HCT116 (cell line): ENCODE results near the gene TTC27. TPM values are rescaled to one million over a fixed set of nuclear protein-coding genes. Genes with fewer than 3 reads are reported as not detected.

Experiments used
- ATAC-seq: fragments of 200-7000 bp; cut with Tn5 transposase; 2 replicates; pipeline ENCODE4 v1.9.1; 2020; ENCODE audit warnings: mild to moderate bottlenecking, moderate library complexity
- BruUV-seq: library from RNA; stranded (reverse); fragments of 400-500 nt; replicated peaks from 2 replicates; lab custom pipeline; 2021; lab: Mats Ljungman, UMichigan
- CTCF ChIA-PET: fragments of 300-600 bp; sonication (Branson Sonifier 250); formaldehyde crosslinking; loops from one replicate; lab custom pipeline; 2021; ENCODE audit warnings: antibody characterized with exemption; lab: Charles Lee
- POLR2A ChIA-PET: fragments of 300-600, 350-600 bp; sonication (Branson Sonifier 250); formaldehyde crosslinking; loops from one replicate; lab custom pipeline; 2021; ENCODE audit warnings: antibody characterized with exemption; lab: Charles Lee
- RAD21 ChIA-PET, 2 experiments: fragments of 300-600 bp; sonication (Branson Sonifier 250); formaldehyde crosslinking; loops; one replicate each; lab custom pipeline; 2023; ENCODE audit warnings: low total read pairs in 2 of 2; ENCODE audit not compliant: uncharacterized antibody in 2 of 2, unreplicated experiment in 2 of 2, low non-redundant PET in 1 of 2; lab: Charles Lee
- DNase-seq: peaks from one replicate; pipeline ENCODE4 v3.0.0-alpha.2; 2010; ENCODE audit warnings: low read depth, low spot score
- H2AFZ ChIP-seq: fragments of 200-600 bp; shearing (Covaris generic), sonication (generic); 2 replicates; pipeline ENCODE4 v1.6.1; 2017; ENCODE audit warnings: low read depth, mixed run types, mixed read lengths, antibody characterized with exemption, low read length; ENCODE audit not compliant: poor library complexity, severe bottlenecking
- H3K27ac ChIP-seq: 2 replicates; pipeline ENCODE4 v1.5.1; 2012; ENCODE audit warnings: low read depth, low read length
- H3K27me3 ChIP-seq: fragments of 200-600 bp; sonication (generic); 2 replicates; pipeline ENCODE4 v1.6.1; 2016; ENCODE audit warnings: mixed run types, low read length, mixed read lengths; ENCODE audit not compliant: insufficient read depth
- H3K36me3 ChIP-seq, 2 experiments: fragments of 200-500 bp in 1 of 2; fragments of 200-600 bp in 1 of 2; sonication (Bioruptor generic) in 1 of 2; sonication (generic) in 1 of 2; 2 replicates each; pipeline versions ENCODE4 v1.5.1 to v1.6.1; 2014 to 2016; ENCODE audit warnings: low read length in 2 of 2, inconsistent platforms in 1 of 2, mixed read lengths in 1 of 2, mixed run types in 1 of 2; ENCODE audit not compliant: insufficient read depth in 2 of 2, control insufficient read depth in 1 of 2
- H3K4me1 ChIP-seq, 2 experiments: fragments of 200-600 bp in 1 of 2; sonication (generic) in 1 of 2; 2 replicates each; pipeline versions ENCODE4 v1.5.1 to v1.6.1; 2012 to 2017; ENCODE audit warnings: low read length in 2 of 2, inconsistent platforms in 1 of 2, mild to moderate bottlenecking in 1 of 2, mixed read lengths in 1 of 2, mixed run types in 1 of 2, moderate library complexity in 1 of 2; ENCODE audit not compliant: insufficient read depth in 2 of 2, control insufficient read depth in 1 of 2
- H3K4me2 ChIP-seq: fragments of 200-600 bp; sonication (generic); 2 replicates; pipeline ENCODE4 v1.6.1; 2017; ENCODE audit warnings: mixed run types, low read length, mixed read lengths
- H3K4me3 ChIP-seq, 2 experiments: fragments of 200-600 bp in 1 of 2; sonication (generic) in 1 of 2; replicated peaks in 1 of 2; 2 replicates each; pipeline ENCODE4 v1.5.1; 2011 to 2016; ENCODE audit warnings: low read length in 2 of 2, control low read depth in 1 of 2, low read depth in 1 of 2, mild to moderate bottlenecking in 1 of 2, mixed read lengths in 1 of 2, mixed run types in 1 of 2
- H3K79me2 ChIP-seq: fragments of 200-600 bp; sonication (generic); 2 replicates; pipeline ENCODE4 v1.6.1; 2017; ENCODE audit warnings: mild to moderate bottlenecking, mixed run types, low read length, moderate library complexity, mixed read lengths; ENCODE audit not compliant: insufficient read depth
- H3K9ac ChIP-seq: fragments of 200-600 bp; sonication (generic); 2 replicates; pipeline ENCODE4 v1.6.1; 2016; ENCODE audit warnings: low read length, mixed read lengths
- H3K9me2 ChIP-seq: fragments of 200-600 bp; sonication (generic), shearing (Covaris generic); 2 replicates; pipeline ENCODE4 v1.6.1; 2017; ENCODE audit warnings: mixed run types, mild to moderate bottlenecking, moderate library complexity; ENCODE audit not compliant: insufficient read depth
- H3K9me3 ChIP-seq, 2 experiments: fragments of 200-500 bp in 1 of 2; fragments of 200-600 bp in 1 of 2; sonication (Bioruptor generic) in 1 of 2; sonication (generic) in 1 of 2; 2 replicates each; pipeline ENCODE4 v1.6.1; 2014 to 2017; ENCODE audit warnings: low read length in 2 of 2, mixed read lengths in 2 of 2, inconsistent platforms in 1 of 2, low read depth in 1 of 2, mild to moderate bottlenecking in 1 of 2, mixed run types in 1 of 2, moderate library complexity in 1 of 2; ENCODE audit not compliant: control insufficient read depth in 1 of 2, insufficient read depth in 1 of 2
- H4K20me1 ChIP-seq: fragments of 200-600 bp; sonication (generic), shearing (Covaris generic); 2 replicates; pipeline ENCODE4 v1.6.1; 2017; ENCODE audit warnings: mixed run types, mild to moderate bottlenecking, moderate library complexity; ENCODE audit not compliant: insufficient read depth
- CBX3 ChIP-seq: IDR thresholded peaks from 2 replicates; pipeline ENCODE4 v1.6.1; 2012; ENCODE audit warnings: low read depth
- EGR1 ChIP-seq: IDR thresholded peaks from 2 replicates; pipeline ENCODE4 v1.6.1; 2012; ENCODE audit warnings: low read depth
- ELF1 ChIP-seq: IDR thresholded peaks from 2 replicates; pipeline ENCODE4 v1.6.1; 2012; ENCODE audit warnings: low read depth, borderline replicate concordance
- EZH2 ChIP-seq: fragments of 200-600 bp; sonication (generic); IDR thresholded peaks from 2 replicates; pipeline ENCODE4 v1.6.1; 2017; ENCODE audit warnings: antibody characterized with exemption, mixed run types
- EZH2phosphoT487 ChIP-seq: fragments of 200-600 bp; IDR thresholded peaks from 2 replicates; pipeline ENCODE4 v1.6.1; 2018; ENCODE audit warnings: antibody characterized with exemption, borderline replicate concordance
- FOSL1 ChIP-seq: IDR thresholded peaks from 2 replicates; pipeline ENCODE4 v1.6.1; 2012; ENCODE audit warnings: low read depth
- JUND ChIP-seq: IDR thresholded peaks from 2 replicates; pipeline ENCODE4 v1.6.1; 2012
- POLR2AphosphoS5 ChIP-seq: IDR thresholded peaks from 2 replicates; pipeline ENCODE4 v1.6.1; 2011; ENCODE audit warnings: mild to moderate bottlenecking, low read depth, low read length, moderate library complexity
- RAD21 ChIP-seq: IDR thresholded peaks from 2 replicates; pipeline ENCODE4 v1.6.1; 2012; ENCODE audit warnings: low read depth, mild to moderate bottlenecking
- REST ChIP-seq: IDR thresholded peaks from 2 replicates; pipeline ENCODE4 v1.6.1; 2012; ENCODE audit warnings: low read depth
- SIN3A ChIP-seq: IDR thresholded peaks from 2 replicates; pipeline ENCODE4 v1.6.1; 2012; ENCODE audit warnings: low read depth
- SRF ChIP-seq: IDR thresholded peaks from 2 replicates; pipeline ENCODE4 v1.6.1; 2012; ENCODE audit warnings: low read depth
- YY1 ChIP-seq: IDR thresholded peaks from 2 replicates; pipeline ENCODE4 v1.6.1; 2011; ENCODE audit warnings: low read length, low read depth, moderate library complexity, mild to moderate bottlenecking; ENCODE audit not compliant: insufficient replicate concordance; ENCODE audit errors: extremely low read depth
- intact Hi-C: fragments of 100-400 bp; cut with micrococcal nuclease; formaldehyde crosslinking; loops from 2 replicates; pipeline ENCODE4 v1.10.0; 2022
- total RNA-seq: library from RNA; stranded (reverse); gene quantifications from one replicate; pipeline ENCODE4 v1.2.1, GENCODE V29; 2021; ENCODE audit not compliant: unreplicated experiment

TTC27 gene
- total RNA-seq, 1 experiment from 2014 or later = 24.4 TPM

- no peak for DNase-seq
- no peak overlapping the region for H3K27ac ChIP-seq
- ChIA-PET CTCF (no interaction called here), RAD21 (no interaction called here), POLR2A (no interaction called here)
- no peaks in the 10 kb centered on the region for H3K79me2 ChIP-seq
- intact Hi-C loops = no loop called here
- no peaks in the 10 kb centered on the region for H3K4me1 ChIP-seq
- H3K9ac ChIP-seq = no peak overlapping the region
- no peaks in the 10 kb centered on the region for H3K27me3 ChIP-seq
- TF ChIP-seq SRF = no peak
- no peak for TF ChIP-seq REST
- no peak for TF ChIP-seq JUND
- no peak for TF ChIP-seq FOSL1
- no peak for TF ChIP-seq CBX3
- TF ChIP-seq SIN3A = no peak
- TF ChIP-seq EZH2 = no peak
- no peak for TF ChIP-seq YY1
- no peak for TF ChIP-seq EGR1
- H3K4me3 ChIP-seq = no peak overlapping the region
- H3K9me2 ChIP-seq = no peaks in the 10 kb centered on the region
- no peak overlapping the region for H2AFZ ChIP-seq
- BruUV-seq = no TSS peak
- no peak for ATAC-seq
- H3K9me3 ChIP-seq = no peaks in the 10 kb centered on the region
- H4K20me1 ChIP-seq = no peaks in the 10 kb centered on the region
- H3K36me3 ChIP-seq = no peaks in the 10 kb centered on the region
- no peak overlapping the region for H3K4me2 ChIP-seq
These were observed 117.8 kb downstream of the TTC27 start for GRCh38 chr2:32745675-32746074.

DNA sequence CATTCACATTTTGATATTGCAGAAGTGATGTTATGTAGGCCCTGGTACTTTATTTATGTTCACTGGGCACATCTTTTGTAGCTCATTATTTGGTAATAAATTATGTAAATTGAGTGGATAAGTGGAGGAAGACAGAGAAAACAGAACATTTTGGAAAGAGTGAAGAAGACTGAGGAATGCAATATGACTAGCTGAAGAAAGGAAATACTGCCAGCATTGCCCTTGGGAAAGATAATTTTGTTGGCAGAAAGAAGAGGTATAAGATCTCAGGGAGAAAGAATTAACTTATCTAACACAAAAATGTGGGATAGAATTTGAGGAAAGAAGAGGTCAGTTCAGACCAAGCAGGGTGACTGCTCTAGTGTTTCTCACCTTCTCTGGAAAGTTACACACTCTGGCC, 118.8 kb downstream of the TTC27 start:
- RAD21 ChIA-PET = no interaction called here
- intact Hi-C loops = no loop called here
- Histone ChIP-seq H3K4me2 (no peak overlapping the region), H2AFZ (no peak overlapping the region), H3K9me3 (no peaks in the 10 kb centered on the region), H3K27ac (no peak overlapping the region), H3K9ac (no peak overlapping the region), H3K4me3 (no peak overlapping the region), H3K36me3 (no peaks in the 10 kb centered on the region), H4K20me1 (no peaks in the 10 kb centered on the region), H3K9me2 (no peaks in the 10 kb centered on the region), H3K79me2 (no peaks in the 10 kb centered on the region), H3K27me3 (no peaks in the 10 kb centered on the region), H3K4me1 (no peaks in the 10 kb centered on the region)
- POLR2A ChIA-PET = no interaction called here
- CTCF ChIA-PET = no interaction called here
- DNase-seq = no peak
- no peak for ATAC-seq
- no TSS peak for BruUV-seq
- no peak for TF ChIP-seq SRF
- no peak for TF ChIP-seq REST
- TF ChIP-seq EZH2phosphoT487 = no peak
- no peak for TF ChIP-seq SIN3A
- TF ChIP-seq FOSL1 = no peak
- TF ChIP-seq RAD21 = no peak
- no peak for TF ChIP-seq ELF1
- TF ChIP-seq POLR2AphosphoS5 = no peak
